A549 (cell line): ENCODE measurements around the gene CSE1L. TPM values are rescaled to one million over a fixed set of nuclear protein-coding genes. Genes with fewer than 3 reads are reported as not detected.
"Not testable (repeated sequence)": the region's sequence is repeated elsewhere in the genome, so short reads cannot be mapped to it uniquely, and the experiment has no call there.

Experiments used
- ATAC-seq, 2 experiments: fragments of 200-7000 bp in 1 of 2; fragments of >200 bp in 1 of 2; cut with Nextera tagmentation in 1 of 2; cut with Tn5 transposase in 1 of 2; 3 replicates each; pipeline versions ENCODE4 v1.8.0 to v1.9.1; 2018 to 2020; ENCODE audit warnings: mild to moderate bottlenecking in 1 of 2, moderate library complexity in 1 of 2
- CTCF ChIA-PET: fragments of 300-600 bp; sonication (Branson Sonifier 250); formaldehyde crosslinking; extraction: SDS; loops from one replicate; lab custom pipeline; 2021; ENCODE audit warnings: antibody characterized with exemption, inconsistent platforms; lab: Yijun Ruan, JAX
- POLR2A ChIA-PET: fragments of 350-600 bp; formaldehyde crosslinking; extraction: SDS; loops from one replicate; lab custom pipeline; 2021; ENCODE audit warnings: antibody characterized with exemption, inconsistent platforms; lab: Yijun Ruan, JAX
- DNase-seq, 2 experiments: peaks; one replicate each; pipeline versions ENCODE4 v3.0.0 to v3.0.0-alpha.2; 2011 to 2016; ENCODE audit warnings: low read depth in 1 of 2, low spot score in 1 of 2
- FAIRE-seq: peaks from 2 replicates; lab custom pipeline; 2011; peaks lifted over from hg19 to GRCh38; lab: Jason Lieb, UNC
- H3K27ac ChIP-seq, 2 experiments: fragments of >200 bp; sonication (Bioruptor Twin); formaldehyde crosslinking; 3 replicates each; pipeline ENCODE4 v1.5.1; 2016 to 2017
- H3K4me1 ChIP-seq: fragments of >200 bp; sonication (Bioruptor Twin); formaldehyde crosslinking; 3 replicates; pipeline ENCODE4 v1.6.1; 2016
- H3K4me2 ChIP-seq: fragments of >200 bp; sonication (Bioruptor Twin); formaldehyde crosslinking; 3 replicates; pipeline ENCODE4 v1.6.1; 2016
- H3K4me3 ChIP-seq: fragments of >200 bp; sonication (Bioruptor Twin); formaldehyde crosslinking; 3 replicates; pipeline ENCODE4 v1.5.1; 2016
- H3K9me3 ChIP-seq: fragments of >200 bp; sonication (Bioruptor Twin); formaldehyde crosslinking; 3 replicates; pipeline ENCODE4 v1.6.1; 2016
- CBX2 ChIP-seq: fragments of 200-600 bp; sonication (generic); IDR thresholded peaks from 2 replicates; pipeline ENCODE4 v1.6.1; 2016; ENCODE audit warnings: low read depth, mild to moderate bottlenecking, borderline replicate concordance
- CBX8 ChIP-seq: fragments of 200-600 bp; sonication (generic); IDR thresholded peaks from 2 replicates; pipeline ENCODE4 v1.6.1; 2016
- CHD2 ChIP-seq: fragments of 150-350 bp; IDR thresholded peaks from 2 replicates; pipeline ENCODE4 v1.6.1; 2014; ENCODE audit warnings: low read length; ENCODE audit not compliant: partially characterized antibody
- CHD4 ChIP-seq: fragments of 200-600 bp; sonication (generic); IDR thresholded peaks from 2 replicates; pipeline ENCODE4 v1.6.1; 2016; ENCODE audit warnings: antibody characterized with exemption, mild to moderate bottlenecking, borderline replicate concordance
- FOSB ChIP-seq: fragments of 250-450 bp; sonication (Bioruptor Pico); IDR thresholded peaks from 2 replicates; pipeline ENCODE4 v1.5.0; 2020; ENCODE audit warnings: mild to moderate bottlenecking, moderate library complexity
- HOXB5 ChIP-seq: fragments of 250-450 bp; sonication (Bioruptor Pico); IDR thresholded peaks from 2 replicates; pipeline ENCODE4 v1.5.0; 2020; ENCODE audit warnings: mild to moderate bottlenecking, moderate library complexity
- JUN ChIP-seq, 2 experiments: fragments of >200 bp; sonication (Bioruptor Twin); formaldehyde crosslinking; IDR thresholded peaks; 2 replicates in 1 of 2; 3 replicates in 1 of 2; pipeline ENCODE4 v1.6.1; 2016 to 2017
- JUNB ChIP-seq: fragments of >200 bp; sonication (Bioruptor Twin); formaldehyde crosslinking; IDR thresholded peaks from 2 replicates; pipeline ENCODE4 v1.6.1; 2016
- KDM1A ChIP-seq: fragments of 200-600 bp; sonication (generic); IDR thresholded peaks from 2 replicates; pipeline ENCODE4 v1.6.1; 2016; ENCODE audit warnings: low read depth, mild to moderate bottlenecking
- KDM5A ChIP-seq: fragments of 200-600 bp; sonication (generic); IDR thresholded peaks from 2 replicates; pipeline ENCODE4 v1.6.1; 2016; ENCODE audit warnings: antibody characterized with exemption, mild to moderate bottlenecking
- MAZ ChIP-seq: fragments of 150-350 bp; IDR thresholded peaks from 2 replicates; pipeline ENCODE4 v1.6.1; 2014; ENCODE audit warnings: antibody characterized with exemption, low read depth, low read length, borderline replicate concordance
- PHF8 ChIP-seq: fragments of 200-600 bp; sonication (generic); IDR thresholded peaks from 2 replicates; pipeline ENCODE4 v1.6.1; 2016; ENCODE audit warnings: low read depth, mild to moderate bottlenecking, antibody characterized with exemption, moderate library complexity, borderline replicate concordance
- RFX5 ChIP-seq: fragments of 450-650 bp; IDR thresholded peaks from 2 replicates; pipeline ENCODE4 v1.7.1; 2014; ENCODE audit warnings: antibody characterized with exemption, mild to moderate bottlenecking, moderate library complexity
- RNF2 ChIP-seq: fragments of 200-600 bp; sonication (generic); IDR thresholded peaks from 2 replicates; pipeline ENCODE4 v1.6.1; 2016; ENCODE audit warnings: low read depth, mild to moderate bottlenecking, antibody characterized with exemption, moderate library complexity, borderline replicate concordance
- SREBF2 ChIP-seq: fragments of 450-650 bp; IDR thresholded peaks from 2 replicates; pipeline ENCODE4 v1.6.1; 2014; ENCODE audit warnings: mild to moderate bottlenecking, moderate library complexity
- TP53 ChIP-seq: fragments of 250-450 bp; sonication (Bioruptor Pico); IDR thresholded peaks from 2 replicates; pipeline ENCODE4 v1.5.0; 2021; ENCODE audit warnings: mild to moderate bottlenecking, moderate library complexity
- ZC3H11A ChIP-seq: fragments of 450-650 bp; IDR thresholded peaks from 2 replicates; pipeline ENCODE4 v1.6.1; 2014; ENCODE audit warnings: antibody characterized with exemption, mild to moderate bottlenecking
- ZNF302 ChIP-seq: fragments of 250-450 bp; sonication (Bioruptor Pico); IDR thresholded peaks from 2 replicates; pipeline ENCODE4 v1.9.0; 2021; ENCODE audit warnings: inconsistent platforms, mild to moderate bottlenecking, moderate library complexity
- WGBS: methylation state at CpG from one replicate; pipeline ENCODE4 v1.1.6; 2017; ENCODE audit errors: missing lambda C conversion rate; 5-methylcytosine and 5-hydroxymethylcytosine counted together
- polyA plus RNA-seq, 4 experiments: library from polyadenylated mRNA; depleted of rRNA in 3 of 4; stranded (reverse); fragments of >200 nt; fragmentation: RNase III in 1 of 4; extraction: RNeasy Plus Mini Kit Qiagen cat#74134 plus additional on column Dnase treatment in 1 of 4; gene quantifications; 2 replicates in 3 of 4; 3 replicates in 1 of 4; pipeline ENCODE4 v1.2.3, GENCODE V29; 2011 to 2017
- TF ChIP-seq, protein P1 (sequence below): fragments of >200 bp; sonication (Bioruptor Twin); formaldehyde crosslinking; IDR thresholded peaks from 2 replicates; pipeline ENCODE4 v1.6.1; 2016
- TF ChIP-seq, protein P2 (sequence below): fragments of 250-450 bp; sonication (Bioruptor Pico); IDR thresholded peaks from 2 replicates; pipeline ENCODE4 v1.5.0; 2021; ENCODE audit warnings: mild to moderate bottlenecking, moderate library complexity, borderline replicate concordance

Gene CSE1L
- polyA plus RNA-seq, 2 of the 4 experiments (the other 2 are of a cell fraction): 116 to 125 TPM

DNA sequence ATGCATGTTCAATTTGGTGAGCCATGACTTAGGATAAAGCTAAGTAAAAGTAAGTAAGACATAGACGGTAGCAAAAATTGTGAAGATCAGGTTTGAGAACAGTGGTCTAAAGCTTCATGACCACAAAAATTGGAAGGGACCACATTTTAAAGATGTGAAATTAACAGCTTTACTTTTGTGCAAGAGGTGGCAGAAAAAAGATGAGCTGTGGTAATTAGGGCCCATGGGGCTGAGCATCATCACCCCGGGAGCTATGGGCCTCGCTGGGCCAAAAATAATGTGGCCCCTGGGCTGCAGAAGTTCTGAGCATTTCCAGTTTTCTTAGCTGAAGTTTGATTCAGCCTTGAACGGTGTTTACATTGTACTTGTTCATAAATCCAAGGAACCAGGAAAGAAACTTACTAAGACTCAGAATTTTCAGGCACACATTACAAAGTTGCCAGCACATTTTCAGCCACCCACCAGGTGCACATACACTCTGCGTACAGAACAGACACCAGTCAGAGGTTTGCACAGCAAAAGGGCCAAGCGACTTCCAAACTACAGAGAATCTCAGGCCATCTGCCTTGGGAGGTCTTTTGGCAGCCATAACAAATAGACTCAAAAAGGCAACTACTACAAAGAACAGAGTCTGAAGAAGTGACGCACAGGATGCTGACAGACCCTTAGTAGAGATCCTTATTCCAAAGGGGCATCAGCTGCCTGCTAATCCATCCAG is 57.7 kb downstream of the CSE1L start:
- CTCF ChIA-PET: interaction anchor here (0.5 to 1.1 kb wide), 2 partner anchors 113 to 148 kb away, joined by 3 to 4 read pairs; no protein-coding TSS in a partner anchor
- POLR2A ChIA-PET: no interaction called here
- 93% methylated on average over 7 of the region's 7 CpGs for WGBS
- no peak overlapping the region for H3K4me2 ChIP-seq
- no peaks in the 10 kb centered on the region for H3K4me1 ChIP-seq
- no peak overlapping the region for H3K4me3 ChIP-seq
- no peak overlapping the region for H3K27ac ChIP-seq
- FAIRE-seq (no peak), DNase-seq (no peak), ATAC-seq (0 out of 6 replicates have a peak, but pooled peaks of 1 of the 2 experiments have one; percentile 17)
- no peaks in the 10 kb centered on the region for H3K9me3 ChIP-seq
- no peak for TF ChIP-seq MAZ
- no peak for TF ChIP-seq CBX2
- TF ChIP-seq KDM5A: no peak

DNA sequence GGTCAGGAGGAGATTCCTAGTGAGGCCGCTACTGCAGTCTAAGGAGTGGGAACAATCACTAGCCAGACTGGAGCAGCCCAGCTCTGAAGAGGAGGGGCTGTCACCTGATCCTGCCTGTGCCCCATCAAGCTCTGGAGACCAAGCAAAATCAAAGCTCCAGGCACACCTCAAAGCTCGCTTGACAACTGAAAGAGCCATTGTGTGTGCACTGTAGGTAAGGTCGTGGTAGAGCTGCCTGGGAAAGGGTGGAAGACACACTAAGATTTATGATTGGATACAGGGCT is 58.2 kb downstream of the CSE1L start:
- Histone ChIP-seq H3K27ac (no peak overlapping the region), H3K4me3 (no peak overlapping the region), H3K4me1 (no peaks in the 10 kb centered on the region), H3K9me3 (no peaks in the 10 kb centered on the region), H3K4me2 (no peak overlapping the region)
- no peak for DNase-seq
- ATAC-seq: peak; percentile 10 to 28; a peak in 3 of 6 replicates
- TF ChIP-seq, protein P1, sequence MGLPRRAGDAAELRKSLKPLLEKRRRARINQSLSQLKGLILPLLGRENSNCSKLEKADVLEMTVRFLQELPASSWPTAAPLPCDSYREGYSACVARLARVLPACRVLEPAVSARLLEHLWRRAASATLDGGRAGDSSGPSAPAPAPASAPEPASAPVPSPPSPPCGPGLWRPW: no peak
- TF ChIP-seq SREBF2 (no peak), CHD2 (no peak), CBX8 (no peak), RNF2 (no peak), TP53 (CRISPR knock-in tag) (no peak), PHF8 (no peak), RFX5 (no peak), ZNF302 (CRISPR knock-in tag) (no peak), KDM1A (no peak), ZC3H11A (no peak), JUNB (no peak), JUN (IDR thresholded peaks at IDR 0.05) (no peak), CHD4 (no peak), HOXB5 (CRISPR knock-in tag) (no peak)
- TF ChIP-seq, protein P2, sequence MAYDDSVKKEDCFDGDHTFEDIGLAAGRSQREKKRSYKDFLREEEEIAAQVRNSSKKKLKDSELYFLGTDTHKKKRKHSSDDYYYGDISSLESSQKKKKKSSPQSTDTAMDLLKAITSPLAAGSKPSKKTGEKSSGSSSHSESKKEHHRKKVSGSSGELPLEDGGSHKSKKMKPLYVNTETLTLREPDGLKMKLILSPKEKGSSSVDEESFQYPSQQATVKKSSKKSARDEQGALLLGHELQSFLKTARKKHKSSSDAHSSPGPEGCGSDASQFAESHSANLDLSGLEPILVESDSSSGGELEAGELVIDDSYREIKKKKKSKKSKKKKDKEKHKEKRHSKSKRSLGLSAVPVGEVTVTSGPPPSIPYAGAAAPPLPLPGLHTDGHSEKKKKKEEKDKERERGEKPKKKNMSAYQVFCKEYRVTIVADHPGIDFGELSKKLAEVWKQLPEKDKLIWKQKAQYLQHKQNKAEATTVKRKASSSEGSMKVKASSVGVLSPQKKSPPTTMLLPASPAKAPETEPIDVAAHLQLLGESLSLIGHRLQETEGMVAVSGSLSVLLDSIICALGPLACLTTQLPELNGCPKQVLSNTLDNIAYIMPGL (CRISPR knock-in tag): no peak
- ChIA-PET POLR2A (no interaction called here), CTCF (interaction anchor here (0.5 to 1.1 kb wide), 2 partner anchors 113 to 147 kb away, joined by 3 to 4 read pairs; no protein-coding TSS in a partner anchor)
- WGBS: 75% methylated on average over 3 of the region's 3 CpGs
- FAIRE-seq: no peak

DNA sequence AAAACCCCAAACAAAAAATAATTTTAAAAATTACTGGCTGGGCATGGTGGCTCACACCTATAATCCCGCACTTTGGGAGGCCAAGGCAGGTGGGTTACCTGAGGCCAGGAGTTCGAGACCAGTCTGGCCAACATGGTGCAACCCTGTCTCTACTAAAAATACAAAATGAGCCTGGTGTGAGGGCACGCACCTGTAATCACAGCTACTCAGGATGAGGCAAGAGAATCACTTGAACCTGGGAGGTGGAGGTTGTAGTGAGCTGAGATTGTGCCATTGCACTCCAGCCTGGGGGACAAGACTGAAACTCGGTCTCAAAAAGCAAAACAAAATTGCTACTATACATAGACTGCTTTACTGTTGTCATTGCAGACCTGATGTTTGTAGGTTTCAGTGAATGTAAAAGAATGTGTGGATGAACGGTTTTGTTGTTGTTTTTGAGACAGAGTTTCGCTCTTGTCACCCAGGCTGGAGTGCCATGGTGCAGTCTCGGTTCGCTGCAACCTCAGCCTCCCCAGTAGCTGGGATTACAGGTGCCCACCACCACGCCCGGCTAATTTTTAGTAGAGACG is 59.0 kb downstream of the CSE1L start:
- ATAC-seq, H3K27ac ChIP-seq, DNase-seq, H3K4me3 ChIP-seq, H3K4me2 ChIP-seq, H3K4me1 ChIP-seq, FAIRE-seq, POLR2A ChIA-PET, H3K9me3 ChIP-seq: not testable (repeated sequence)
- CTCF ChIA-PET: interaction anchor here (1.1 kb wide), 2 partner anchors 112 kb away, joined by 4 read pairs; no protein-coding TSS in a partner anchor
- TF ChIP-seq FOSB: peak; percentile 19; the same call in 1 of the 2 replicates
- 94% methylated on average over 11 of the region's 11 CpGs for WGBS
